ENCODE results near the gene AHCYL1. TPM values are rescaled to one million over a fixed set of nuclear protein-coding genes. Genes with fewer than 3 reads are reported as not detected.

Gene AHCYL1
- total RNA-seq, 1 donor from 2014 or later = 90.1 TPM

- Mint-ChIP-seq H3K36me3 (ENCODE audit: low read depth) (no peaks in the 10 kb centered on the region), H3K4me3 (no peak overlapping the region), H3K4me1 (peaks cover 21% of the 10 kb centered on the region)
These were observed 20.7 kb upstream of the AHCYL1 start for GRCh38 chr1:109963864-109964263.

GRCh38 chr1:109969146-109969829 lies 15.3 kb upstream of the AHCYL1 start:
- H3K36me3 Mint-ChIP-seq (ENCODE audit: low read depth) = no peaks in the 10 kb centered on the region
- H3K4me3 Mint-ChIP-seq = no peak overlapping the region
- DNase-seq (ENCODE audit: low read depth, low spot score) = no peak
- no peaks in the 10 kb centered on the region for H3K27me3 Mint-ChIP-seq (ENCODE audit: low read depth)
- no peak for TF ChIP-seq CTCF (conservative IDR thresholded peaks at IDR 0.05)
- H3K9me3 Mint-ChIP-seq = peaks cover 7% of the 10 kb centered on the region
- H3K4me1 Mint-ChIP-seq = no peaks in the 10 kb centered on the region
- no peak overlapping the region for H3K27ac Mint-ChIP-seq (ENCODE audit: unreplicated experiment)

More at GRCh38 chr1:109963864-109964263, 20.7 kb upstream of the AHCYL1 start:
- Mint-ChIP-seq H3K27me3 (ENCODE audit: low read depth) (no peaks in the 10 kb centered on the region), H3K9me3 (peaks cover 7% of the 10 kb centered on the region), H3K27ac (ENCODE audit: unreplicated experiment) (no peak overlapping the region)
- DNase-seq (ENCODE audit: low read depth, low spot score) = no peak
- TF ChIP-seq CTCF (conservative IDR thresholded peaks at IDR 0.05) = no peak

DNA sequence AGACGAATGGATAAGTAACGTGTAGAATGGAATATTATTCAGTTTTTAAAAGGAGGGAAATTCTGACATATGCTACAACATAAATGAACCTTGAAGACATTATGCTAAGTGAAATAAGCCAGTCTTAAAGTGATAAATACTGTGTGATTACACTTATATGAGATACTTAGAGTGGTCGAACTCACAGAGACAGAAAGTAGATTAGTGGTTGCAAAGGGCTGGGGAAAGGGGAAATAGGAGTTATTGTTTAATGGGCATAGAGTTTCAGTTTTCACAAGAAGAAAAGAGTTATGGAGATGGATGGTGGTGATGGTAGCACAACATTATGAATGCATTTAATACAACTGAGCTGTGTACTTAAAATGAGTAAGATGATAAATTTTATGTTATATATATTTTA lies 14.7 kb upstream of the AHCYL1 start:
- Mint-ChIP-seq H3K36me3 (ENCODE audit: low read depth) (no peaks in the 10 kb centered on the region), H3K4me3 (no peak overlapping the region), H3K4me1 (no peaks in the 10 kb centered on the region), H3K9me3 (peaks cover 7% of the 10 kb centered on the region), H3K27me3 (ENCODE audit: low read depth) (no peaks in the 10 kb centered on the region), H3K27ac (ENCODE audit: unreplicated experiment) (no peak overlapping the region)
- no peak for TF ChIP-seq CTCF (conservative IDR thresholded peaks at IDR 0.05)
- DNase-seq (ENCODE audit: low read depth, low spot score) = no peak

- no peak overlapping the region for H3K27ac Mint-ChIP-seq (ENCODE audit: unreplicated experiment)
- no peak for TF ChIP-seq CTCF (conservative IDR thresholded peaks at IDR 0.05)
- H3K27me3 Mint-ChIP-seq (ENCODE audit: low read depth) = no peaks in the 10 kb centered on the region
- no peaks in the 10 kb centered on the region for H3K4me1 Mint-ChIP-seq
- H3K36me3 Mint-ChIP-seq (ENCODE audit: low read depth) = no peaks in the 10 kb centered on the region
- H3K9me3 Mint-ChIP-seq = no peaks in the 10 kb centered on the region
- no peak overlapping the region for H3K4me3 Mint-ChIP-seq
- DNase-seq (ENCODE audit: low read depth, low spot score) = no peak
These were observed 13.0 kb upstream of the AHCYL1 start for GRCh38 chr1:109971559-109971958.

DNA sequence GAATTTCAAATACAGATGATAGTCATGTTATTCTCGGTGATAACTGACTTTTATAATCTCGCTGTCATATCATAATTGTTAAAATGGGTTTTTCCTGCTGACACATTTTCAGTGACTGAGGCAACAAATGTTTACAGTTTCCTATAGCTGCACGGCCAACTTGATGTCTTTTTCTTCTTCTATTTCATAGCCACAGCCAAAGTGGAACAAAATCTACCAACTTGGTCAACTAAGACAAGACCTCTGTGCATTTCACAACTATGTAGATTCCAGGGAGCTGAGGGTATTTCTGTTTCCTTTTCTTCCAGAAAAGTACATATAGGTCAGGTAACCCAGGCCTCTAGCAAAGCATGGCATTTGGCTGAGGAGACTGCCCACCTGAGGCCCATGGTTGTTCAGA lies 10.4 kb upstream of the AHCYL1 start:
- H3K4me1 Mint-ChIP-seq = no peaks in the 10 kb centered on the region
- H3K9me3 Mint-ChIP-seq = peaks cover 3% of the 10 kb centered on the region
- H3K27ac Mint-ChIP-seq (ENCODE audit: unreplicated experiment) = no peak overlapping the region
- no peaks in the 10 kb centered on the region for H3K36me3 Mint-ChIP-seq (ENCODE audit: low read depth)
- DNase-seq (ENCODE audit: low read depth, low spot score) = no peak
- H3K4me3 Mint-ChIP-seq = no peak overlapping the region
- TF ChIP-seq CTCF (conservative IDR thresholded peaks at IDR 0.05) = no peak
- no peaks in the 10 kb centered on the region for H3K27me3 Mint-ChIP-seq (ENCODE audit: low read depth)

Measured in neural crest cell (in vitro differentiated cells).